Uterus (tissue), 4 donors: ENCODE data around the gene RPS19BP1. TPM values are rescaled to one million over a fixed set of nuclear protein-coding genes. Genes with fewer than 3 reads are reported as not detected.

Experiments
- DNase-seq, 2 donors: peaks; one replicate each; pipeline ENCODE4 v3.0.0-alpha.2; 2019 to 2020
- H3K27ac ChIP-seq, 2 donors: fragments of 200-600 bp; sonication (generic); 1 replicate in 1 of 2; 2 replicates in 1 of 2; pipeline ENCODE4 v1.5.1; 2016 to 2018
- H3K27me3 ChIP-seq, 2 donors: fragments of 200-600 bp; sonication (generic); one replicate each; pipeline ENCODE4 v1.5.1; 2018 to 2019; ENCODE audit warnings: control low read depth in 1 of 2
- H3K36me3 ChIP-seq, 2 donors: fragments of 200-600 bp; sonication (generic); one replicate each; pipeline ENCODE4 v1.5.1; 2019; ENCODE audit warnings: control low read depth in 1 of 2
- H3K4me1 ChIP-seq, 2 donors: fragments of 200-600 bp; sonication (generic); one replicate each; pipeline ENCODE4 v1.5.1; 2018 to 2019; ENCODE audit warnings: control low read depth in 1 of 2
- H3K4me3 ChIP-seq, 2 donors: fragments of 200-600 bp; sonication (generic); 1 replicate in 1 of 2; 2 replicates in 1 of 2; pipeline ENCODE4 v1.5.1; 2018 to 2019; ENCODE audit warnings: mild to moderate bottlenecking in 1 of 2
- H3K9me3 ChIP-seq, 2 donors: fragments of 200-600 bp; sonication (generic); one replicate each; pipeline ENCODE4 v1.5.1; 2019; ENCODE audit warnings: control low read depth in 1 of 2
- POLR2A ChIP-seq, 2 donors: fragments of 450-650 bp; IDR thresholded peaks; one replicate each; pipeline ENCODE4 v1.6.1; 2016; ENCODE audit warnings: antibody characterized with exemption in 2 of 2, mild to moderate bottlenecking in 1 of 2, moderate library complexity in 1 of 2
- intact Hi-C: fragments of 100-400 bp; cut with DNase I; formaldehyde crosslinking; loops from one replicate; pipeline ENCODE4 v1.15.1; 2023; ENCODE audit warnings: low total_unique reads
- total RNA-seq, 4 donors: library from RNA; depleted of rRNA in 3 of 4; stranded (reverse); fragments of >200 nt in 3 of 4; gene quantifications; one replicate each; pipeline versions ENCODE4 v1.1.0 to v1.2.4, GENCODE V29; 2014 to 2023
- TF ChIP-seq, protein P1 (sequence below), 4 experiments: fragments of 200-600 bp in 2 of 4; fragments of 450-650 bp in 2 of 4; sonication (generic) in 2 of 4; IDR thresholded peaks; one replicate each; pipeline ENCODE4 v1.5.1; 2016 to 2019; ENCODE audit warnings: antibody characterized with exemption in 4 of 4, mild to moderate bottlenecking in 2 of 4, moderate library complexity in 1 of 4
- donor health status: DM: yes; HTN: yes; CAD: no.

Gene RPS19BP1
- total RNA-seq, 4 donors from 2014 or later: 24.5 to 125 (median 50.7) TPM

DNA sequence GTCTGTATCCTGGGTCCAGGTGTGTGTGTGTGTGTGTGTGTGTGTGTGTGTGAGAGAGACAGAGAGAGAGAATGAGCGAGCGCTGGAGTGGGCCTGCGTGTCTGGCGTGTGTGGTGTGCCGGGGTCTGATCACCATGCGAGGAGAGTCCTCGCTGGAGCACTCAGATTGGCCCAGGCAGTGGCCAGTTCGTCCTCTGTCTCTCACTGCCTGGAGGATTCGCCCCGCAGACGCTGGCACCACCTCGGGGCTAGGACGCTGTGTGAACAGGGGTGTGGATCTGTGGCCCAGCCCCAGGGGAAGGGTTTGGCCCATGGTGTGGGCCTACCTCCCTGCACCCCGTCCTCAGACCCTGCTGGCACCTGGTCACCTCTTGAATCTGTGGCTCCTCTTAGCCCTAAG is 26.4 kb upstream of the RPS19BP1 start:
- Histone ChIP-seq H3K4me3 (no peak overlapping the region), H3K4me1 (peaks cover 0 to 12% of the 10 kb centered on the region in 2 donors), H3K9me3 (no peaks in the 10 kb centered on the region), H3K27me3 (peaks cover 10 to 17% of the 10 kb centered on the region in 2 donors), H3K36me3 (no peaks in the 10 kb centered on the region), H3K27ac (no peak overlapping the region)
- no peak for DNase-seq
- intact Hi-C loops: no loop called here
- no peak for TF ChIP-seq POLR2A (IDR thresholded peaks at IDR 0.05)
- TF ChIP-seq, protein P1, sequence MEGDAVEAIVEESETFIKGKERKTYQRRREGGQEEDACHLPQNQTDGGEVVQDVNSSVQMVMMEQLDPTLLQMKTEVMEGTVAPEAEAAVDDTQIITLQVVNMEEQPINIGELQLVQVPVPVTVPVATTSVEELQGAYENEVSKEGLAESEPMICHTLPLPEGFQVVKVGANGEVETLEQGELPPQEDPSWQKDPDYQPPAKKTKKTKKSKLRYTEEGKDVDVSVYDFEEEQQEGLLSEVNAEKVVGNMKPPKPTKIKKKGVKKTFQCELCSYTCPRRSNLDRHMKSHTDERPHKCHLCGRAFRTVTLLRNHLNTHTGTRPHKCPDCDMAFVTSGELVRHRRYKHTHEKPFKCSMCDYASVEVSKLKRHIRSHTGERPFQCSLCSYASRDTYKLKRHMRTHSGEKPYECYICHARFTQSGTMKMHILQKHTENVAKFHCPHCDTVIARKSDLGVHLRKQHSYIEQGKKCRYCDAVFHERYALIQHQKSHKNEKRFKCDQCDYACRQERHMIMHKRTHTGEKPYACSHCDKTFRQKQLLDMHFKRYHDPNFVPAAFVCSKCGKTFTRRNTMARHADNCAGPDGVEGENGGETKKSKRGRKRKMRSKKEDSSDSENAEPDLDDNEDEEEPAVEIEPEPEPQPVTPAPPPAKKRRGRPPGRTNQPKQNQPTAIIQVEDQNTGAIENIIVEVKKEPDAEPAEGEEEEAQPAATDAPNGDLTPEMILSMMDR (IDR thresholded peaks at IDR 0.05): no peak

DNA sequence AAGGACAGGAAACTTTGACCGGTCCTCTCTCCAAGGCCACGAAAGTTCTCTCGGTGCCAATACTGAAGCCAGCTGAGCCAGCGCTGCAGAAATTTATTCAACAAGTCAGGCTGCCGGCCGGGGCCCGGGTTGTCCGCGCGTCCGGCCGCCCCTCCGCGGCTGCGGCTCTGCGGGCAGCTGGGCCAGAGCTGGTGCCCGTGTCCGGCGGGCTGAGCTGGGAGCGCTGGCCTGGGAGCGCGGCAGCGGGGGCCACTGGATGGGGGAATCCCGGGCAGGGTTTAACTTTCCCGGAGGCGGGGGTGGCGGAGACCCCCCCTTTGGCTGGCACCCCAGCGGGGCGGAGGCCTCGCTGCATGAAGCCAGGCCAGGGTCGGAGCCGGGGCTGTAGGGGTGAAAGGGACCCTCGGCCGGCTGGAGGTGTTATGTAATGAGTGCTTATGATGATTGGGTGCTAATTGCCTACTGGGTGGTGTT is 25.7 kb upstream of the RPS19BP1 start:
- H3K27ac ChIP-seq: no peak overlapping the region
- DNase-seq: no peak
- no peaks in the 10 kb centered on the region for H3K9me3 ChIP-seq
- H3K27me3 ChIP-seq: peaks cover 10 to 17% of the 10 kb centered on the region in 2 donors
- intact Hi-C loops: no loop called here
- peaks cover 0 to 12% of the 10 kb centered on the region in 2 donors for H3K4me1 ChIP-seq
- no peak overlapping the region for H3K4me3 ChIP-seq
- TF ChIP-seq POLR2A (IDR thresholded peaks at IDR 0.05): no peak
- TF ChIP-seq, protein P1 (IDR thresholded peaks at IDR 0.05): no peak
- no peaks in the 10 kb centered on the region for H3K36me3 ChIP-seq

DNA sequence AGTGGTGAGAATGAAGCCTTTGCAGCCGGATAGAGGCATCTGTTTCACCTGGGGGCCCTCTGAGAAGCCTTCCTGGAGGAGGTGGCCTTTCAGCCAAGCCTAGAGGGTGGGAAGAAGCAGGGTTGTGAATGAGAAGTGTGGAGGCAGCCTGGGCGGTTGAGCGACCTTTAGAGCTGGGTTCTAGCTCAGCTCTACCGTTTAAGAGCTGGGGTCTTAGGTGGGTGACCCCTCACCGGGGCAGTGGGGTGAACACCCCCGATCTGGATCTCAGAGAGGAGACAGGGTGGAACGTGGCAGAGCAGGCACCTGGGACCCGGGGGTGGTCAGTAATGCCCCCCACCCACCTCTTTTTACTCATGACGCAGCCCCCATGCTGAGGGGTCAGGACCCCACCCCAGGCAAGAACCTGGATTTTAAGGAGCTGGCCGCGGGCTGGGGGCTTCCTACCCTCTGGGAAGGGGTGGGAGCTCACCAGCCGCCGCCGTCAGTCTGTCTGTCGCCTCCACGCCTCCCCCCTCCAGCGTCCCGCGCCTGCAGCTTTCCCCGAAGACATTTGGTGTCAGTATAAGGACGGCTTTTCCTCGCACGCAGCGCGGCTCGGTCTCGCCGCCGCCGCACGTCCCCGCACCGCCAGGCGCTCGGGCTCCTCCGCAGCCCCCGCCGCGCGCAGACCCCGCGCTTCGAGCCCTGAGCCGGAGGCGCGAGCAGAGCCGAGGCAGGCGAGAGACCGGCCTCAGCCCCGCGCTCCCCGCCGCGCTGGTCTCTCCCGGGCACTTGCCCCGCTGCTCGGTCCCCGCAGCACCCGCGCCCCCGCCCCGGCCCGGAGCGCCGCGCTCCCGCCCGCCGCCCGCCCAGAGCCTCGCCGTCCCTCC is 24.7 kb upstream of the RPS19BP1 start:
- intact Hi-C loops: no loop called here
- Histone ChIP-seq H3K4me3 (no peak overlapping the region), H3K9me3 (no peaks in the 10 kb centered on the region), H3K36me3 (no peaks in the 10 kb centered on the region), H3K4me1 (peaks cover 0 to 12% of the 10 kb centered on the region in 2 donors), H3K27ac (no peak overlapping the region), H3K27me3 (peaks cover 10 to 17% of the 10 kb centered on the region in 2 donors)
- TF ChIP-seq POLR2A (IDR thresholded peaks at IDR 0.05): no peak
- TF ChIP-seq, protein P1 (IDR thresholded peaks at IDR 0.05): no peak
- DNase-seq: no peak

DNA sequence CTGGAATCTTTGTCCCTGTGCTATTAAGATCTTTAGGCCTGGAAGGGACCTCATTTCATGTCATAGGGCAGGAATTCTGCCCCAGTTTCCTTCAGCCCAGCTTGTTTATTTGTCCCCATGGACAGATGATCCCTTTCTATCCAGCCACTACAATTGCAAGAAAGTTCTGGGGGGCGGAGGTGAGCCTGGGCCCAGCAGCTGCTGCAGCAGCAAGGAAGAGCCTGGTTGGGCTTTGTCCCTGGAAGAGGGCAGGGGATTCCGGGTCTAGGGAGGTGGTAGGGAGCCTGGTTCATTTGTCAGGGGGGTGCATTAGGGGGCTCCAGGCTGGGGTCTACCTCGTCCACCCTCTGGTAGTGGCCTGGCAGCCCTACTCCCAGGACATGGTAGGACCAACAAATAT is 21.6 kb upstream of the RPS19BP1 start:
- TF ChIP-seq, protein P1 (IDR thresholded peaks at IDR 0.05): no peak
- no peak for TF ChIP-seq POLR2A (IDR thresholded peaks at IDR 0.05)
- H3K36me3 ChIP-seq: no peaks in the 10 kb centered on the region
- intact Hi-C loops: no loop called here
- peaks cover 0 to 12% of the 10 kb centered on the region in 2 donors for H3K4me1 ChIP-seq
- H3K4me3 ChIP-seq: no peak overlapping the region
- no peak overlapping the region for H3K27ac ChIP-seq
- DNase-seq: no peak
- no peaks in the 10 kb centered on the region for H3K9me3 ChIP-seq
- H3K27me3 ChIP-seq: peaks cover 10 to 17% of the 10 kb centered on the region in 2 donors

DNA sequence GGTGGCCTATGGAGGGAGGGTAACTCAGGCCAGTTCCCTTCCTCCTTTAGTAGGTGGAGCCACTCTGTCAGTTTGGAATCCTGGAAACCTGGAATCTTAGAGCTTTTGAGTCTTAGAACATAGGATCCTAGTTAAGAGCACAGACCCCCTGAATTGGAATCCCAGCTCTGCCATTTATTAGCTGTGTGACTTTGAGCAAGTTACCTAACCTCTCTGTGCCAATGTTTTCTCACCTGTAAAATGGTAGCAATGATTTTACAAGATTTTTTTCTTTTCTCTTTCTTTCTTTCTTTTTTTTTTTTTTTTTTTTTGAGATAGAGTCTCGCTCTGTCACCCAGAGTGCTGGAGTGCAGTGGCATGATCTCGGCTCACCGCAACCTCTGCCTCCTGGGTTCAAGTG is 20.9 kb upstream of the RPS19BP1 start:
- Histone ChIP-seq H3K4me1 (peaks cover 0 to 11% of the 10 kb centered on the region in 2 donors), H3K4me3 (no peak overlapping the region), H3K9me3 (no peaks in the 10 kb centered on the region), H3K36me3 (no peaks in the 10 kb centered on the region), H3K27me3 (peaks cover 10 to 17% of the 10 kb centered on the region in 2 donors), H3K27ac (no peak overlapping the region)
- no peak for DNase-seq
- TF ChIP-seq POLR2A (IDR thresholded peaks at IDR 0.05): no peak
- TF ChIP-seq, protein P1 (IDR thresholded peaks at IDR 0.05): no peak
- intact Hi-C loops: no loop called here
